ENCODE data around the gene ODAD4. TPM values are rescaled to one million over a fixed set of nuclear protein-coding genes. Genes with fewer than 3 reads are reported as not detected.

The ODAD4 gene
- total RNA-seq, 3 donors from 2014 or later (not counting 1 experiment from before 2014, with no cell fraction given), result 0.70 to 2.9 (median 0.95) TPM

GRCh38 chr17:41919840-41920579, 10.4 kb upstream of the ODAD4 start:
- no peak overlapping the region for H3K27ac Mint-ChIP-seq
- H3K9me3 Mint-ChIP-seq, result no peaks in the 10 kb centered on the region
- Histone ChIP-seq H3K4me1 (ENCODE audit: control insufficient read depth, insufficient read depth, low read length) (peaks cover 20% of the 10 kb centered on the region), H3K36me3 (ENCODE audit: control insufficient read depth, insufficient read depth, low read length) (no peaks in the 10 kb centered on the region), H3K27ac (ENCODE audit: low read length) (no peak overlapping the region), H3K4me3 (ENCODE audit: low read length) (no peak overlapping the region), H3K27me3 (ENCODE audit: control insufficient read depth, insufficient read depth, low read length) (no peaks in the 10 kb centered on the region), H3K9me3 (ENCODE audit: control insufficient read depth, insufficient read depth, low read length) (no peaks in the 10 kb centered on the region)
- no peaks in the 10 kb centered on the region for H3K27me3 Mint-ChIP-seq (ENCODE audit: low read depth in 2 of 2)
- ATAC-seq, result no peak
- intact Hi-C loops (cut with micrococcal nuclease), result loop anchor here (1.0 to 2.0 kb wide), 3 partner anchors 10 to 55 kb away; partner anchors contain the start of genes CNP, KLHL11 and ODAD4
- 94% methylated on average over 7 of the region's 7 CpGs for WGBS (ENCODE audit: insufficient coverage)
- peak in 1 of 2 donors; percentile 12 for DNase-seq
- H3K36me3 Mint-ChIP-seq, result no peaks in the 10 kb centered on the region
- H3K4me1 Mint-ChIP-seq, result peaks cover 17 to 23% of the 10 kb centered on the region in 2 donors
- H3K4me3 Mint-ChIP-seq, result peak overlapping the region; percentile 59
- TF ChIP-seq CTCF (IDR thresholded peaks at IDR 0.05), result no peak

GRCh38 chr17:41920580-41920955, 9.8 kb upstream of the ODAD4 start:
- DNase-seq, result no peak
- Histone ChIP-seq H3K27me3 (ENCODE audit: control insufficient read depth, insufficient read depth, low read length) (no peaks in the 10 kb centered on the region), H3K4me1 (ENCODE audit: control insufficient read depth, insufficient read depth, low read length) (peaks cover 20% of the 10 kb centered on the region), H3K36me3 (ENCODE audit: control insufficient read depth, insufficient read depth, low read length) (no peaks in the 10 kb centered on the region), H3K4me3 (ENCODE audit: low read length) (no peak overlapping the region), H3K9me3 (ENCODE audit: control insufficient read depth, insufficient read depth, low read length) (no peaks in the 10 kb centered on the region), H3K27ac (ENCODE audit: low read length) (no peak overlapping the region)
- WGBS (ENCODE audit: insufficient coverage), result 88% methylated on average over 5 of the region's 5 CpGs
- Mint-ChIP-seq H3K27me3 (ENCODE audit: low read depth in 2 of 2) (no peaks in the 10 kb centered on the region), H3K4me1 (peaks cover 15 to 19% of the 10 kb centered on the region in 2 donors), H3K4me3 (no peak overlapping the region), H3K36me3 (no peaks in the 10 kb centered on the region), H3K9me3 (no peaks in the 10 kb centered on the region), H3K27ac (no peak overlapping the region)
- no peak for TF ChIP-seq CTCF (IDR thresholded peaks at IDR 0.05)
- intact Hi-C loops (cut with micrococcal nuclease), result no loop called here
- no peak for ATAC-seq

GRCh38 chr17:41925991-41926590, 4.3 kb upstream of the ODAD4 start:
- H3K27me3 ChIP-seq (ENCODE audit: control insufficient read depth, insufficient read depth, low read length), result no peaks in the 10 kb centered on the region
- Mint-ChIP-seq H3K4me1 (peaks cover 17 to 18% of the 10 kb centered on the region in 2 donors), H3K27me3 (ENCODE audit: low read depth in 2 of 2) (no peaks in the 10 kb centered on the region), H3K27ac (no peak overlapping the region), H3K36me3 (no peaks in the 10 kb centered on the region), H3K9me3 (no peaks in the 10 kb centered on the region), H3K4me3 (no peak overlapping the region)
- H3K36me3 ChIP-seq (ENCODE audit: control insufficient read depth, insufficient read depth, low read length), result no peaks in the 10 kb centered on the region
- H3K27ac ChIP-seq (ENCODE audit: low read length), result no peak overlapping the region
- DNase-seq, result no peak
- H3K4me1 ChIP-seq (ENCODE audit: control insufficient read depth, insufficient read depth, low read length), result peaks cover 12% of the 10 kb centered on the region
- H3K9me3 ChIP-seq (ENCODE audit: control insufficient read depth, insufficient read depth, low read length), result no peaks in the 10 kb centered on the region
- ATAC-seq, result no peak
- 97% methylated on average over 6 of the region's 7 CpGs for WGBS (ENCODE audit: insufficient coverage)
- no peak for TF ChIP-seq CTCF (IDR thresholded peaks at IDR 0.05)
- intact Hi-C loops (cut with micrococcal nuclease), result no loop called here
- H3K4me3 ChIP-seq (ENCODE audit: low read length), result no peak overlapping the region

All from natural killer cell (primary cell).